IMR-90 (cell line): ENCODE measurements around the gene ACTN1. TPM values are rescaled to one million over a fixed set of nuclear protein-coding genes. Genes with fewer than 3 reads are reported as not detected.

Experiments
- ATAC-seq: fragments of 200-7000 bp; cut with Tn5 transposase; 2 replicates; pipeline ENCODE4 v1.9.1; 2020; ENCODE audit warnings: low read depth, mild to moderate bottlenecking, moderate library complexity
- BruUV-seq: library from RNA; stranded (reverse); fragments of 400-500 nt; replicated peaks from 2 replicates; lab custom pipeline; 2021; lab: Mats Ljungman, UMichigan
- CTCF ChIA-PET: fragments of 300-600 bp; formaldehyde crosslinking; extraction: SDS; loops from one replicate; lab custom pipeline; 2021; ENCODE audit warnings: antibody characterized with exemption; lab: Yijun Ruan, JAX
- POLR2A ChIA-PET: fragments of 300-600 bp; sonication (Branson Sonifier 250); formaldehyde crosslinking; loops from one replicate; lab custom pipeline; 2022; ENCODE audit warnings: antibody characterized with exemption; ENCODE audit not compliant: unreplicated experiment; lab: Charles Lee
- DNase-seq: peaks from one replicate; pipeline ENCODE4 v3.0.0; 2013
- H2AFZ ChIP-seq: replicated peaks from 2 replicates; pipeline ENCODE3; 2013; ENCODE audit warnings: low read length, mild to moderate bottlenecking; ENCODE audit not compliant: poor library complexity
- H2AK5ac ChIP-seq: 2 replicates; pipeline ENCODE4 v1.6.1; 2013; ENCODE audit warnings: low read depth, low read length, inconsistent platforms
- H2AK9ac ChIP-seq: replicated peaks from 2 replicates; pipeline ENCODE3; 2013; ENCODE audit warnings: mild to moderate bottlenecking, low read depth, low read length, moderate library complexity; ENCODE audit not compliant: poor library complexity
- H2BK120ac ChIP-seq: 2 replicates; pipeline ENCODE4 v1.6.1; 2013; ENCODE audit warnings: low read depth, low read length, inconsistent platforms
- H2BK15ac ChIP-seq: 3 replicates; pipeline ENCODE4 v1.6.1; 2013; ENCODE audit warnings: low read depth, low read length, inconsistent platforms
- H2BK20ac ChIP-seq: 2 replicates; pipeline ENCODE4 v1.6.1; 2013; ENCODE audit warnings: low read depth, mild to moderate bottlenecking, inconsistent platforms, low read length, moderate library complexity
- H2BK5ac ChIP-seq: 2 replicates; pipeline ENCODE4 v1.6.1; 2013; ENCODE audit warnings: mild to moderate bottlenecking, low read depth, low read length, inconsistent platforms; ENCODE audit not compliant: poor library complexity, severe bottlenecking
- H3K14ac ChIP-seq: replicated peaks from 2 replicates; pipeline ENCODE4 v1.6.1; 2013; ENCODE audit warnings: low read depth, low read length, inconsistent platforms
- H3K18ac ChIP-seq: 2 replicates; pipeline ENCODE4 v1.6.1; 2013; ENCODE audit warnings: low read depth, low read length, control low read depth
- H3K23ac ChIP-seq: 2 replicates; pipeline ENCODE4 v1.6.1; 2013; ENCODE audit warnings: low read depth, low read length, inconsistent platforms
- H3K27ac ChIP-seq: 2 replicates; pipeline ENCODE4 v1.5.1; 2013; ENCODE audit warnings: mild to moderate bottlenecking, control low read depth, low read length; ENCODE audit not compliant: insufficient read depth
- H3K27me3 ChIP-seq: 2 replicates; pipeline ENCODE4 v1.6.1; 2013; ENCODE audit warnings: low read length; ENCODE audit not compliant: control insufficient read depth, insufficient read depth
- H3K36me3 ChIP-seq: 2 replicates; pipeline ENCODE4 v1.6.1; 2013; ENCODE audit warnings: low read length, mixed read lengths; ENCODE audit not compliant: control insufficient read depth, insufficient read depth
- H3K4ac ChIP-seq: 2 replicates; pipeline ENCODE4 v1.6.1; 2013; ENCODE audit warnings: low read depth, low read length, inconsistent platforms
- H3K4me1 ChIP-seq: 2 replicates; pipeline ENCODE4 v1.6.1; 2013; ENCODE audit warnings: low read length, mixed read lengths; ENCODE audit not compliant: control insufficient read depth, insufficient read depth
- H3K4me2 ChIP-seq: 2 replicates; pipeline ENCODE4 v1.6.1; 2013; ENCODE audit warnings: low read depth, mild to moderate bottlenecking, control low read depth, low read length, moderate library complexity
- H3K4me3 ChIP-seq: 2 replicates; pipeline ENCODE4 v1.5.1; 2013; ENCODE audit warnings: low read depth, mild to moderate bottlenecking, control low read depth, low read length, moderate library complexity; ENCODE audit not compliant: insufficient read depth
- H3K56ac ChIP-seq: 2 replicates; pipeline ENCODE4 v1.6.1; 2013; ENCODE audit warnings: low read length, inconsistent platforms; ENCODE audit not compliant: insufficient read depth; ENCODE audit errors: extremely low read depth
- H3K79me1 ChIP-seq, 2 experiments: 2 replicates each; pipeline ENCODE4 v1.6.1; 2013; ENCODE audit warnings: low read length in 2 of 2, inconsistent platforms in 1 of 2, low read depth in 1 of 2
- H3K9ac ChIP-seq: 2 replicates; pipeline ENCODE4 v1.6.1; 2013; ENCODE audit warnings: low read depth, low read length, control low read depth
- H3K9me1 ChIP-seq: 2 replicates; pipeline ENCODE4 v1.6.1; 2013; ENCODE audit warnings: low read length, inconsistent platforms; ENCODE audit not compliant: insufficient read depth
- H3K9me3 ChIP-seq: 2 replicates; pipeline ENCODE4 v1.6.1; 2013; ENCODE audit warnings: low read length; ENCODE audit not compliant: control insufficient read depth, insufficient read depth
- H4K20me1 ChIP-seq: 2 replicates; pipeline ENCODE4 v1.6.1; 2013; ENCODE audit warnings: low read length, inconsistent platforms; ENCODE audit not compliant: insufficient read depth
- H4K5ac ChIP-seq: 2 replicates; pipeline ENCODE4 v1.6.1; 2013; ENCODE audit warnings: mild to moderate bottlenecking, low read depth, low read length, control low read depth
- H4K8ac ChIP-seq, 2 experiments: 2 replicates each; pipeline ENCODE4 v1.6.1; 2013; ENCODE audit warnings: low read depth in 2 of 2, low read length in 2 of 2, control low read depth in 1 of 2, inconsistent platforms in 1 of 2
- H4K91ac ChIP-seq: 2 replicates; pipeline ENCODE4 v1.6.1; 2013; ENCODE audit warnings: low read depth, low read length, inconsistent platforms; ENCODE audit not compliant: insufficient read depth
- CEBPB ChIP-seq: IDR thresholded peaks from 2 replicates; pipeline ENCODE4 v1.6.1; 2012; ENCODE audit warnings: low read depth, low read length, improper control_type of control experiment
- NFE2L2 ChIP-seq: fragments of 150-350 bp; IDR thresholded peaks from 2 replicates; pipeline ENCODE4 v1.6.1; 2016; ENCODE audit warnings: low read depth, mild to moderate bottlenecking, low read length
- WGBS, 2 experiments: methylation state at CpG; one replicate each; pipeline versions ENCODE4 v1.1.5 to v1.1.7; 2013; ENCODE audit warnings: missing lambda C conversion rate in 2 of 2; ENCODE audit not compliant: insufficient read length in 1 of 2; ENCODE audit errors: extremely low coverage in 2 of 2; 5-methylcytosine and 5-hydroxymethylcytosine counted together
- dilution Hi-C: fragments of 300-500 bp; cut with HindIII; formaldehyde crosslinking; loops from one replicate; pipeline ENCODE4 v1.14.3; 2018; ENCODE audit warnings: low sequenced_read_pairs; ENCODE audit not compliant: unreplicated experiment
- in situ Hi-C: fragments of 300-500 bp; cut with MboI; formaldehyde crosslinking; loops from 3 replicates; pipeline ENCODE4 v1.14.3; 2019; ENCODE audit warnings: low sequenced_read_pairs, inconsistent platforms, mixed read lengths
- intact Hi-C: fragments of 100-400 bp; cut with micrococcal nuclease; formaldehyde crosslinking; loops from 2 replicates; pipeline ENCODE4 v1.10.0; 2022
- polyA plus RNA-seq, 3 experiments: library from polyadenylated mRNA; depleted of rRNA; stranded (reverse); fragments of >200 nt; gene quantifications; 2 replicates each; pipeline ENCODE4 v1.2.3, GENCODE V29; 2012; ENCODE audit warnings: low replicate concordance in 1 of 3
- total RNA-seq: library from RNA; depleted of rRNA; stranded (reverse); fragments of >200 nt; gene quantifications from 2 replicates; pipeline ENCODE4 v1.2.3, GENCODE V29; 2012

The ACTN1 gene
- total and polyA plus RNA-seq, 2 of the 4 experiments (the other 2 are of a cell fraction) = 684 to 766 TPM

DNA sequence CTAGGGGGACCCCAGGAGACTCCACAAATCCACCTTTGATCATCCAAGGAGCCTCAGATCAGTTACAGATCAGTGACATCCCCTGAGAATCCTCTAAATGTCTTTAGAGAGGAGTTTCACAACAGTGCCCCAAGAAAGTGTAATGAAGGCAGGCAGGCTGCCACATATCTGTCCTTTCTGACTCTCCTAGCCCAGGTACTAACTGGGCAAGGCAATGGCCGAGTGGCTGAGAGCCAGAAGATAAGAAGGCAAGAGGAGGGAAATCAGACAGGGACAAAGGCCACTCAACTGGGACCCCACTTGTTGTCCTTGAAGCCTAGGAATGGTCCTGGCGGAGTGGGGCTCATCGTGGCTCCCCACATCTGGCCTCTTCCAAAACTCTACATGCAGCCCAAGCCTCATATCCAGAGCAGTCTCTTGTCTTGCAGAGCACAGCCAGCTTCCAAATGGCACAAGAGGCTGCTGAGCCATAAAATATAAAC is 11.6 kb downstream of the ACTN1 start:
- DNase-seq (no peak), ATAC-seq (no peak)
- in situ Hi-C loops (no loop called here), dilution Hi-C loops (no loop called here), intact Hi-C loops (no loop called here)
- Histone ChIP-seq H3K9me1 (peaks cover 72% of the 10 kb centered on the region), H3K4ac (no peak overlapping the region), H4K91ac (no peak overlapping the region), H4K20me1 (peaks cover 100% of the 10 kb centered on the region), H3K27ac (peak overlapping the region; percentile 6; the same call in 1 of the 2 replicates), H3K56ac (no peak overlapping the region), H3K23ac (peak overlapping the region; percentile 43; the same call in 1 of the 2 replicates), H3K4me2 (no peak overlapping the region), H4K8ac (no peak overlapping the region), H3K9me3 (no peaks in the 10 kb centered on the region), H3K14ac (peak overlapping the region; percentile 2), H3K27me3 (no peaks in the 10 kb centered on the region), H2BK20ac (no peak overlapping the region), H3K4me1 (peaks cover 84% of the 10 kb centered on the region), H3K9ac (no peak overlapping the region), H2AFZ (no peak overlapping the region), H3K4me3 (no peak overlapping the region), H2BK15ac (no peak overlapping the region), H3K79me1 (peaks cover 0 to 86% of the 10 kb centered on the region in 2 experiments; a peak in 2 of 4 replicates), H3K18ac (no peak overlapping the region), H2AK5ac (no peak overlapping the region), H2AK9ac (no peak overlapping the region), H3K36me3 (peaks cover 50% of the 10 kb centered on the region), H2BK5ac (peak overlapping the region; percentile 42), H2BK120ac (no peak overlapping the region), H4K5ac (no peak overlapping the region)
- ChIA-PET CTCF (no interaction called here), POLR2A (interaction anchor here (0.7 kb wide), 1 partner anchor 10 kb away, joined by 4 read pairs; no protein-coding TSS in a partner anchor)
- WGBS, 2 experiments = 93% methylated on average over 2 of the region's 3 CpGs; no CpG with 5 or more reads in 1 of the 2 experiments
- no TSS peak for BruUV-seq
- no peak for TF ChIP-seq NFE2L2
- TF ChIP-seq CEBPB = peak; percentile 15; the same call in 1 of the 2 replicates
